Epithelial cell of proximal tubule (primary cell): ENCODE measurements around the gene XCL1. TPM values are rescaled to one million over a fixed set of nuclear protein-coding genes. Genes with fewer than 3 reads are reported as not detected.

Source experiments
- DNase-seq: peaks from one replicate; pipeline ENCODE4 v3.0.0-alpha.2; 2011; ENCODE audit warnings: low read depth
- H3K4me3 ChIP-seq: 2 replicates; pipeline ENCODE4 v1.5.1; 2011; ENCODE audit warnings: low read depth, mild to moderate bottlenecking, low read length
- total RNA-seq: library from RNA; depleted of rRNA; stranded (reverse); fragments of >200 nt; gene quantifications from 2 replicates; pipeline ENCODE4 v1.2.3, GENCODE V29; 2015
- TF ChIP-seq, protein P1 (sequence below): conservative IDR thresholded peaks from 2 replicates; pipeline ENCODE4 v1.5.1; 2012; ENCODE audit warnings: low read depth, mild to moderate bottlenecking, low read length

The XCL1 gene
- total RNA-seq, 1 donor from 2014 or later: not detected

DNA sequence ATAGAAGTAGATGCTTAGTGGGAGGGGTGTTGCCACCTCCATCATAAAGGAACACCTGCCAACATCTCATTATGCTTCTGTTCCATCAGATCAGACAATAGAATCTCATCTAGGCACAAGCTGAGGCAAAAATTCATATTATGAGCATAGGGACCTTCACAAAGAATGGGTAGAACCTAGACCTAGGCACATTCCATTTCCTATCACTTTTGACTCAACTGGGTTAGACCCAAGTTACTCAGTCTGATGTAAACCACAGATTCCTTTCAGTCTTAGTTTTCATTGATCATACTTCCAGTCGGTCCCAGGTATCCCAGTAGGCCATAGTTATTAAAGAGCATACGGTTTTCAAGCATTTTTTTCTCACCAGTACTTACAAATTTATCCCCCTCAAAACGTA is 21.7 kb downstream of the XCL1 start:
- DNase-seq: no peak
- H3K4me3 ChIP-seq: no peak overlapping the region
- TF ChIP-seq, protein P1, sequence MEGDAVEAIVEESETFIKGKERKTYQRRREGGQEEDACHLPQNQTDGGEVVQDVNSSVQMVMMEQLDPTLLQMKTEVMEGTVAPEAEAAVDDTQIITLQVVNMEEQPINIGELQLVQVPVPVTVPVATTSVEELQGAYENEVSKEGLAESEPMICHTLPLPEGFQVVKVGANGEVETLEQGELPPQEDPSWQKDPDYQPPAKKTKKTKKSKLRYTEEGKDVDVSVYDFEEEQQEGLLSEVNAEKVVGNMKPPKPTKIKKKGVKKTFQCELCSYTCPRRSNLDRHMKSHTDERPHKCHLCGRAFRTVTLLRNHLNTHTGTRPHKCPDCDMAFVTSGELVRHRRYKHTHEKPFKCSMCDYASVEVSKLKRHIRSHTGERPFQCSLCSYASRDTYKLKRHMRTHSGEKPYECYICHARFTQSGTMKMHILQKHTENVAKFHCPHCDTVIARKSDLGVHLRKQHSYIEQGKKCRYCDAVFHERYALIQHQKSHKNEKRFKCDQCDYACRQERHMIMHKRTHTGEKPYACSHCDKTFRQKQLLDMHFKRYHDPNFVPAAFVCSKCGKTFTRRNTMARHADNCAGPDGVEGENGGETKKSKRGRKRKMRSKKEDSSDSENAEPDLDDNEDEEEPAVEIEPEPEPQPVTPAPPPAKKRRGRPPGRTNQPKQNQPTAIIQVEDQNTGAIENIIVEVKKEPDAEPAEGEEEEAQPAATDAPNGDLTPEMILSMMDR: no peak

DNA sequence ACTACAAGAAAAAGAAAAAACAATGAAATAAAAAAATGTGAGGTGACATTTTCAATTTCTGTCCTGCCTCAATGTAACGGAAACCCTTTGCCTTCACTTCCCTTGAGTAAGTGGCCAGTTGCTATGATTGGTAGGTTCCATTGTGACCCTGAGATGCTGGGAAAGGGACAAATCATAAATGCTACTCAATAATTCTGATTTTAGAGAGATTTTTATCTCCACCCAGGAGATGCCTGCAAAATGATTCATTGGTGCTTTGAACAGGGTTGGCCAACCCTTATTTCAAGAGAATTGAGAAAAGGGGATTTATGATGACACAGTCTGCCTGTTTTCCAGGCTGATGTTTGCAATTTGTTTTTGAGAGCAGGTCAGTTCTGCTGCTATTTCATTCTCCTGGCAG is 22.5 kb downstream of the XCL1 start:
- DNase-seq: no peak
- H3K4me3 ChIP-seq: no peak overlapping the region

DNA sequence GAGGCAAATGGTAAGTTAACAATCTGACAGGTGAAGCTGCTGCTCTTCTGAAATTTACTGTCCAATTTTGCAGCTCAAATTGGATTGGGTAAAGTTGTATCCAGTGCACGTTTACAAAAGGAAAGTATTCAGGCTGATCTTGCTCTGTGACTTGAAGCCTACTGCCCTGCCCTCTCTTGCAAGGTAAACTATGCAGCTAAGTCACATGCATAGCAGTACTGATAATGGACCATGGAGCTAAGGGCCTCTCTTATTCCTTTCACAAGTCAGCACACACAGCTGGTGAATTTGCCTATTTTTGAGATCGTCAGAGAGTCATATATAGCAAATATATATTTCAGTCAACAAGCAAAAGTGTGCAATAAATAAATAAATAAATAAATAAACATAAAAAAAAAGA is 23.2 kb downstream of the XCL1 start:
- no peak overlapping the region for H3K4me3 ChIP-seq
- no peak for DNase-seq
- TF ChIP-seq, protein P1: no peak

More for the DNA sequence above, 22.5 kb downstream of the XCL1 start:
- TF ChIP-seq, protein P1: no peak

DNA sequence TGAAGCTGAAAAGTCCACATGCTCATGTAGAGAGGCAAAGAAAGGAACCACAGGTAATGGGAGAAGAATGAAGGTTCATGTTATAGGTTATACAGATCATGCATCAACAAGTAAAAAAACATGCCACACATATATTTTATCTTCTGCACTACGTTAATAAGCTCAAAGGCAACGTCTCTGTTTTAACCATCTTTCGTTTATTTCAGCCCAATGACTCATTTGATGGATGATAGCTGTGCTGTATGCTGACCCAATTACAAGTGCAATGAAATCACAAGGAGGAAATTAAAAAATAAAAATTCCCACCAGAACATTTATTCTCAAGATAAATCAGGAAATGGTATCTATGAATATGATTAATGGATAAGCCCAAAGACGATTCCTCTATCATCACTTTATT is 24.6 kb downstream of the XCL1 start:
- TF ChIP-seq, protein P1: no peak

DNA sequence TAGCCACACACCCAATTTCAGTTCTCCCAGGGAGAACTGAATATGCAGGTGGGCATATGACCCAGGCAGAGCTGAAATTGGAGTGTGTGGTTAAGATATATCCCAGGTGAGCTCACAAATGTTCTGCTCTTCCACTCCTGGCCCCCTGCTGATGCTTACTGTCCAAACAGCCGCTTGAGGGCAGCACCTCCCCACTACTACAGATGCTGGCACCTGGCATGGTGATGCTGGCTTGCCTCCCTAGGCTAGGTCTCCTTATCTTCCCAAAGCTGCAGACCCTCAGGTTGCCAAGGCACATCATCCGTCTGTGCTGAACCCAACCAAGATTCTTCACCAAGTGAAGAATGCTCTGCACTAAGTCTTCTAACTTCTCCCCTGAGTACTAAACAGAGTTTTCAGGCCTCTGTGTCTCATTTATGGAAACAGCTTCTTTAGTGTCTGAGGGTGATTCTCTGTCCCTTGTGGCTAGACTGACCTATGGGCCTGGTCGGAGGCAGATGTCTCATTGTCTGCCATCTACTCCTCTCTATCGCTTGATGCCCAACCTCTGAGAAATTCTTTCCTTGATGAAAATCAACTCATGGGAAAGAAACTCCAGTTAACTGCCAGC is 27.2 kb downstream of the XCL1 start:
- DNase-seq: no peak
- H3K4me3 ChIP-seq: no peak overlapping the region
- TF ChIP-seq, protein P1: peak; percentile 91

More for the DNA sequence above, 24.6 kb downstream of the XCL1 start:
- DNase-seq: no peak
- no peak overlapping the region for H3K4me3 ChIP-seq

DNA sequence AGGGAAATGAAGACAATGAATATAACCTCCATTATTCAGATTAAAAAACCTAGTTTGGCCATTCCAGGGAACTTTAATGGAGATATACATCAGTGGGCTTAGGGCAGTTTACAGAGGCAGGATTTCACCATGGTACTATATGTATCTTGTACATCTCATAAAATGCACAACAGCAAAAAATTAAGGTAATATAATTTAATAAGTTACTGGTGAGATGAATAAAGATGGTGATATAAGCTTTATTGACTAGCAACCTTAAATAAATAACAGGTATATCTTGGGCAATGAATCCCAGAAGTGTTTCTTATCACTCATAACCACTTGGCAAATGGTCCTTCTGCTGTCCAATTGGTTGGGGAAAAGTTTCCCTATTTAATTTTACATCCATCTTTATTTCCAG is 29.0 kb downstream of the XCL1 start:
- TF ChIP-seq, protein P1: no peak
- DNase-seq: no peak
- H3K4me3 ChIP-seq: no peak overlapping the region

DNA sequence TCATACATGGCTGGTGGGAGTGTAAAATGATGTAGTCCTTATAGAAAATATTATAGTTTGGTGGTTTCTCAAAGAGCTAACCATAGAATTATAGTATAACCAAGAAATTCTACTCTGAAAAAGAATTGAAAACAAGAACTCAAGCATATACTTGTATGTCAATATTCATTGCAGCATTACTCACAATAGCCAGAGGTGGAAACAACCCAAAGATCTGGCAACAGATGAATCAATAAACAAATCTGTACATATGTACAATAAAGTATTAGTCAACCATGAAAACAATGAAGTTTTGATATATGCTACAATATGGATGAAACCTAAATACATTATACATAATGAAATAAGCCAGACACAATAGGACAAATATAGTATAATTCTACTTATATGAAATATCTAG is 29.7 kb downstream of the XCL1 start:
- H3K4me3 ChIP-seq: no peak overlapping the region
- TF ChIP-seq, protein P1: no peak
- no peak for DNase-seq
